ENCODE results near the gene TMBIM4.
A peak's percentile ranks its signal among the peaks of the same experiment; 100 is the strongest.

Gene TMBIM4

DNA sequence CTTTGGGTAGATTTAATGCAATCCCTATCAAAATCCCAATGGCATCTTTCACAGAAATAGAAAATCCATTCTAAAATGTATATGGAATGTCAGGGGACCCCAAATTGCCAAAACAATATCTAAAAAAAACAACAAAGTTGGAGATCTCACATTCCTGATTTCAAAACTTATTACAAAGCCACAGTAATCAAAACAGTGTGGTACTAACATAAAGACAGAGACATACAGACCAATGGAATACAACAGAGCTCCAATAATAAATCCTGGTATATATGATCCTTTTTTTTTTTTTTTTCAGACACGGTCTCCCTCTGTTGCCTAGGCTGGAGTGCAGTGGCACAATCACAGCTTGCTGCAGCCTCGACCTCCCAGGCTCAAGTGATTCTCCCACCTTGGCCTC lies 4.7 kb downstream of the TMBIM4 start:
- DNase-seq (ENCODE audit: insufficient read length, low spot score) = no peak
- no peak for FAIRE-seq
- TF ChIP-seq POLR2A (IDR thresholded peaks at IDR 0.05; ENCODE audit: low read depth, low read length) = no peak

DNA sequence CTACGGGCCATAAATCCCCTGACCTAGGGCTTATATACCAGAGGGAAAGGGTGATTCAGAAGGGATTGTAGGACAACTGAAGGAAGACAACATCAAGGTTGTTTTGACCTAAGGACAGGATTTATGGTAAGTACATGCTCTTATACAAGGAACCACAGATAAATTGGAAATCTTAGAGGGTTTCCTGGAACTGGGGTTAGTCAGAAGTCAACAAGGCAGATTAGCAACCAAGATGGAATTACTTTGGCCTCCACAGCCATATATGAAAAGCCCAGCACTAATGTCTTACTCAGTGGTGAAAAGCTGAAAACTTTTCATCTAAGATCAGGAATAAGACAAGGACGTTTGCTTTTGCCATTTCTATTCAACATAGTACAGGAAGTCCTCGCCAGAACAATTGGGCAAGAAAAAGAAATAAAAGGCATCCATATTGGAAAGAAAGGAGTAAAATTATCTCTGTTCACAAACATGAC lies 5.4 kb downstream of the TMBIM4 start:
- DNase-seq (ENCODE audit: insufficient read length, low spot score) (no peak), FAIRE-seq (no peak)
- TF ChIP-seq POLR2A (IDR thresholded peaks at IDR 0.05; ENCODE audit: low read depth, low read length) = no peak

DNA sequence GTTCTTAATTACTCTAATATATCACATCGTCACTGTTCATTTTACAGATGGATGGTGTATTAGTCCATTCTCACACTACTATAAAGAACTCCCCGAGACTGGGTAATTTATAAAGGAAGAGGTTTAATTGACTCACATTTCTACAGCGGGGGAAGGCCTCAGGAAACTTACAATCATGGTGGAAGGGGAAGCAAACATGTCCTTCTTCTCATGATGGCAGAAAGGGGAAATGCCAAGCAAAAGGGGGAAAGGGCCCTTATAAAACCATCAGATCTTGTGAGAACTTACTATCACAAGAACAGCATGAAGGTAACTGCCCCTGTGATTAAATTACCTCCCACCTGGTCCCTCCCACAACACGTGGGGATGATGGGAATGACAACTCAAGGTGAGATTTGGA lies 6.5 kb downstream of the TMBIM4 start:
- DNase-seq (ENCODE audit: insufficient read length, low spot score) (no peak), FAIRE-seq (no peak)
- TF ChIP-seq POLR2A (IDR thresholded peaks at IDR 0.05; ENCODE audit: low read depth, low read length) = no peak

DNA sequence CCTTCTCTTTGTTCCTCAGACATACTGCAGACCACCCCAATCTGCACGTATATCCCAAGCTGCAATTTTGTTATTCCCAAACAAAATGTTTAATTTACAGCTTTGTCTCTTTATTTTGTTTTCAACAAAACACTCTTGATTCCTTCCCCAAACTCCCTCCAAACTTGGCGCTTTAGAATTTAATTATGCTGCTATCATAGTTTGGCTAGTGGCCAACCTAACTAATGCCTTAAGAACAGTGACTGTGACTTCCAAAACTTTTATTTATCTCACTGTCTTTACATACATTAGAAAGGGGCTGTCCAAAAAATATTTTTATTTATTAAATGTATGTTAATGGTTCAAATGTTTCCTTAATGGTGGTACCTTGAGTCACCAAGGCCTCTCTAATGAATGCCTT lies 7.1 kb downstream of the TMBIM4 start:
- FAIRE-seq = no peak

DNA sequence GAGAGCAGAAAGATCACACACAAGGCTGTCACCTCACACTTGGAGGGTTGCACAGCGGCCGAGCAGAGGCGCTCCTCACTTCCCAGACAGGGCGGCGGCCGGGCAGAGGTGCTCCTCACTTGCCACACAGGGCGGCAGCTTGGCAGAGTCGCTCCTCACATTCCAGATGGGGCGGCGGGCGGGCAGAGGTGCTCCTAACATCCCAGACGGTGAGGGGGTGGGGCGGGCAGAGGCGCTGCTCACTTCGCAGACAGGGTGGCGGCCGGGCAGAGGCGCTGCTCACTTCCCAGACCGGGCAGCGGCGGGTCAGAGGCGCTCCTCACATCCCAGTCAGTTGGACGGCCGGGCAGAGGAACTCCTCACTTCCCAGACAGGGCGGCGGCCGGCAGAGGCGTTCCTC lies 9.1 kb downstream of the TMBIM4 start:
- TF ChIP-seq POLR2A (IDR thresholded peaks at IDR 0.05; ENCODE audit: low read depth, low read length) = no peak
- DNase-seq (ENCODE audit: insufficient read length, low spot score) = no peak
- no peak for FAIRE-seq

More for the DNA sequence above, 7.1 kb downstream of the TMBIM4 start:
- no peak for DNase-seq (ENCODE audit: insufficient read length, low spot score)
- no peak for TF ChIP-seq POLR2A (IDR thresholded peaks at IDR 0.05; ENCODE audit: low read depth, low read length)

DNA sequence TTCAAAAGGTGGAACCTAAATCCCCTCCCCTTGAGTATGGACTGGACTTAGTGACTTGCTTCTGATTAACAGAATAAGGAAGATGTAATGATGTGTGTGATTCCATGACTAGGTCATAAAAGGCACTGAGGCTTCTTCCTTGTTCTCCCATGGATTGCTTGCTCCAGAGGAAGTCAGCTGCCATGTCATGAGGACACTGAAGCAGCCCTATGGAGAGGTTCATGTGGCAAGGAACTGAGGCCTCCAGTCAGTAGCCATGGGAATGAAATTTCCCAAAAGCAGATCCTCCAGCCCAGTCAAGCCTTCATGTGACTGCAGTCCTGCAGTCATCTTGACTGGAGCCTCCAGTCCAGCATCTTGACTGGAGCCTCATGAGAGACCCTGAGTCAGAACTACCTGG lies 10.7 kb downstream of the TMBIM4 start:
- no peak for FAIRE-seq
- DNase-seq (ENCODE audit: insufficient read length, low spot score) = no peak
- no peak for TF ChIP-seq POLR2A (IDR thresholded peaks at IDR 0.05; ENCODE audit: low read depth, low read length)

DNA sequence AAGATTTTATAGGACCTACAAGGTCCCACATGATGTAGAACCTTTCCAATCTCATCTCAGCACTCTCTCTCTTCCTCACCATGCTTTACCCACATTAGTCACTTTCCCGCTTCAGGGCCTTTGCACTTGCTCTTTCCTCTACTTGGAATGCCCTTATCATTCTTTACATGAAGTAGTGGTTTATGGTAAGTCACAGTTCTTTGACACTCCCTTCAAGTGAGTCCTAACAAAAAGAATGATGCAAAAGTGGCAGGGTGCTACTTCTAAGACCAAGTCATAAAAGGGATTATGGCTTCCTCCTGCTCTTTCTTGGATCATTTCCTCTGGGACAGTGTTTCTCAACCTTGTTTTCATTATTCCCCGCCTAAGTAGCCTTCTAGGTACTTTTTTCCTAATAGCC lies 13.1 kb downstream of the TMBIM4 start:
- TF ChIP-seq POLR2A (IDR thresholded peaks at IDR 0.05; ENCODE audit: low read depth, low read length) = no peak
- FAIRE-seq (no peak), DNase-seq (ENCODE audit: insufficient read length, low spot score) (no peak)

DNA sequence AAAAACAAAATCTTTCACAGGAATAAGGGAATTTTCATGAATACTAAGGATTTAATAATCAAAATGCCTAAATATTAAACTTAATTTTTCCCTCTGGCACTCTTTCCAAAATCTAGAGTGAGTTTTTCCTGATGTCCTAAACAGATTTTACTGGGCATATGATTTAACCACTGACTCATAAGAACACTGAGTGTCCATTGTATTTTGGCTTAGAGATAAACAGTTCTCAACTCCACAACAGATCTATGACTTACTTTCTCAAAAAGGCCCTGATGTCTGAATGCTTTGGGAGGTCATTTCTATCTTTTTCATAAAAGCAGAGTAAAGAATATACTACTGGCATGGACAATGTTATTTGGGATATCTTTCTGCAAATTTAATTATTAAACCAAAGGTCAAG lies 15.0 kb downstream of the TMBIM4 start:
- TF ChIP-seq POLR2A (IDR thresholded peaks at IDR 0.05; ENCODE audit: low read depth, low read length) = no peak
- peak; percentile 67 for FAIRE-seq
- no peak for DNase-seq (ENCODE audit: insufficient read length, low spot score)

DNA sequence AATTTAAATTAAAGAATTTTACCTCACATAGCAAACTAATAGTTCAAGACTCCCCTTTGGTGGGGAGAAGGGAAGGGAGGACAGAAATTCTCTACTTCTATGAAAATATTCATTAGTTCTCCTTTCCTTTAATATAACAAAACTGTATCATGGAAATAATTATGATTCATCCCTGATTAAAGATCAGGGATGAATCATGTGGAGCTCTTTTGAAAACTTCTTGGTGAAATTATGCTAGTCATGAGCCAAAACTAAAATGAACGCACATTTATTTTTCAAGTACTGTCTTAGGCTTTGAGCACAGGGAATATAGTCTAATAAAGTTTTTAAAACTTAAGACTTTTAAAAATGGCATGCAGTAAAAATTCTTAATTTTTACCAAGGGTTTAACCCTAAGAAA lies 17.1 kb downstream of the TMBIM4 start:
- DNase-seq (ENCODE audit: insufficient read length, low spot score) = no peak
- TF ChIP-seq POLR2A (IDR thresholded peaks at IDR 0.05; ENCODE audit: low read depth, low read length) = no peak
- FAIRE-seq = no peak

DNA sequence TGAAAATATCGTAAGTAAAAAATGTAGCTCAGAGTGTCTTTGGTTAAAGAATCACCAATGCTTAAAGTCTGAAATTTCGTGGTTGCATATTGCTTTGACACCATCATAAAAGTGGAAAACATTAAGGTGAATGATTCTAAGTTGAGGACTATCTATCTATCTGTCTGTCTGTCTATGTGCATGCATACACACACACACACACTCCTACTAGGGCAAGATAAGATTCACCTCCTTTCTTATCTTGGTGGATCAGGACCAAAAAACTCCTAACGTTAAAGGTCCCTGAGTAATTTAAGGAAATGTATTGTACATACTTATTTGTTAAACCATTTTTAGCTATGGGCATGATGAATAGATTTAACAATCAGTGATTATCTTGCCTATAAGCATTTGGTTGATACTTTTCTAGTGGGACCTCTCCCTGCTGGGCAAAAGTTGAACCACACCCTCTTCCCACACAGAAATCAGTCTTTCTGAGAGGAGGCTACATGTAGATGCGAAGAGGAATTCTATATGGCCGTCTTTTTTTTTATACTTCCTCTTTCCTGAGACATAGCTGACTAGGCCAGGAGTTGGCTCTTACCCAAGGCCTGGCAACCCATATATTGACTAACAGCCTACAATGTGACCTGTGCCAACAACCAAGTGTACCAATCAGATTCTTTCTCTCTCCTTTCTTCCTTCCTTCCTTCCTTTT lies 19.9 kb downstream of the TMBIM4 start:
- no peak for DNase-seq (ENCODE audit: insufficient read length, low spot score)
- no peak for TF ChIP-seq POLR2A (IDR thresholded peaks at IDR 0.05; ENCODE audit: low read depth, low read length)
- FAIRE-seq = peak; percentile 36

DNA sequence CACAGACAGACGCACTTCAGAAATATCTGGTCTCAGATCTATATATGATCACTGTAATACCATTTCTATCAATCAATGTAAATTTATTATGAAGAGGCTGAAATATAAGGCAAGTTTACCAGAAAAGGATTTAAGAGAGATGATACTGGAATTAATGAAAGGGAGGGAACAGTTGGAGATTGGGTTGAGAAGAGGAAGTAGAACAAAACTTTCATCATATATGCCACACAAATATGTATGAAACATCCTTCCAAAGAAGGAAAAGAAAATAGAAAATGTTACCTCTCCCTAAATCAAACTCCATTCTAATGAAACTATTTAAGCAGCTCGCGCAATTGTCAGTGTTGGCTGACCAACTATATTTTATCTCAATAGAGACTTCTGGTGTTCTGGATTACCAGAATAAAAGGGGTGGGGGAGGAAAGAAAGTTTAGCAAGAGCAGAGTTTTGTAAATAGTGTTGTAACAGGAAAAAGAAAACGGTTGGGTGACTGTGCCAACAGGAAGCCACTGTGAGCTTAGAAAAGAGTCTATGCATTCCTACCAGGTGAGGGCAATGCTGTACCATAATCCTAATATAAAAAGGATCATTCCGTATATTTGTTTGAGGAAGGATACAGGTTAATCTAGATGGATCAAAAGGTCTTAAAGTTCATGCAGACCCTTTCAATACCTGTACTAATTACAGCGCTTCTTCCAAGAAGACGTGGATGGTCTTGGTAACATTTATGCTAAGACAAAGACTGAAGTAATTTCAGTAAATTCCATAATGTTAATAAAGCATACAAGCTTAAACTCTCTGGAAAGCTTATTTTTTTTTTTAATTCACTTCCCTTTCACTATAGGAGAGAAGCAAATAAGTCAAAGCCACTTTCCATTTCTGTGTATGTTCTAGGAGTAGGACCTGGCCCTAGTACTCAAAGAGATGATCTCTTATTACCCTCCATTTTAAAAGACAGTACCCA lies 24.7 kb downstream of the TMBIM4 start:
- DNase-seq (ENCODE audit: insufficient read length, low spot score) = no peak
- FAIRE-seq = peak; percentile 97

DNA sequence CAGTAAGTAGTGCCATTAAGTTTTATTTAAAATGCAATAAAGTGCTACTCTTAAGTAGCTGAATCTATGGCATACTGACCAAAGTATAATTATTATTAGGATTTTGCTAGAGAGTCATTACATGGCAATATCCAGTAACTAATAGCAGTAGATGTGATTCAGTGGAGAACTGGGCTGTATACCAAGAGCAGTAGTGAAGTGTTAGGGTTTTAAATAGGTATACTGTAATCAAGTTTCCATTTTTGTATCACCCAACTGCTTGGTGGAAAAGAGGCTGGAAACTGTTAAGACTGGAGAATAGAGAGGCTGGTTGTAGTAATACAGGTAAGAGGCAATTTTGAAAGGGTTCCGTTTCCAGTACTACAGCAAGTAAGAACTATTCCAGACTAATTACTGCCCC lies 25.9 kb downstream of the TMBIM4 start:
- FAIRE-seq (no peak), DNase-seq (ENCODE audit: insufficient read length, low spot score) (no peak)
- TF ChIP-seq POLR2A (IDR thresholded peaks at IDR 0.05; ENCODE audit: low read depth, low read length) = no peak

More for the DNA sequence above, 24.7 kb downstream of the TMBIM4 start:
- no peak for TF ChIP-seq POLR2A (IDR thresholded peaks at IDR 0.05; ENCODE audit: low read depth, low read length)

DNA sequence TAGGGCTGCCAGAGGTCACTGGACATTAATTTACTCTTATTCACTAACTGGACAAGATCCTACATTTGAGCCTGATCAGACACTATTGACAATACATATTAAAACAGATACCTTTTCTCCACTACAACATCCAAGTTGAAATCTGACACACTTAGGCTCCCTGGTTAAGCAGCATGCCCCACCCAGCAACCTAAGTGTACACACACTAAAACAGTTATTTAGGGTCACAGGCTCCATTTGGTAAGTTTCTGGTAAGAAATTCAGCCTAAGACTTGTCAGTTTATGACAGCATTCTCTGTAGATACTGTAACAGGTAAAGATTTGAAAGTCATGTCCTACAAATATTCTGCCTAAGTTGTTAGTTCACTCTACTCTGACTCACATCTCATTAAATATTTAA lies 27.0 kb downstream of the TMBIM4 start:
- no peak for TF ChIP-seq POLR2A (IDR thresholded peaks at IDR 0.05; ENCODE audit: low read depth, low read length)
- no peak for FAIRE-seq
- no peak for DNase-seq (ENCODE audit: insufficient read length, low spot score)

DNA sequence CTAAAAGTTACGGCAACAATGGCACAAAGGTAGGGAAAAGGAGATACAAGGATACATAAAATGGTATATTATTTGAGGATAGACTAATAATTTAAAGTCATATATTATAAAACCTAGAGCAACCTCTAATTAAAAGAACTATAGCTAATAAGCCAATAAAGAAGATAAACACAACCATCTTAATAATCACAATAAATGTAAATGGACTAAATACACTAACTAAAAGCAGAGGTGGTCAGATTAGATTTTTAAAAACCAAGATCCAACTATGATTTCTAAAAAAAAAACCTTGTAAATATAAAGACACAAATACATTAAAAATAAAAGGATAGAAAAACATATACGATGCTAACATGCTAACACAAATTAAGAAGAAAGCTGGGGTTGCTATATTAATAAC lies 28.5 kb downstream of the TMBIM4 start:
- DNase-seq (ENCODE audit: insufficient read length, low spot score) (no peak), FAIRE-seq (no peak)
- no peak for TF ChIP-seq POLR2A (IDR thresholded peaks at IDR 0.05; ENCODE audit: low read depth, low read length)

DNA sequence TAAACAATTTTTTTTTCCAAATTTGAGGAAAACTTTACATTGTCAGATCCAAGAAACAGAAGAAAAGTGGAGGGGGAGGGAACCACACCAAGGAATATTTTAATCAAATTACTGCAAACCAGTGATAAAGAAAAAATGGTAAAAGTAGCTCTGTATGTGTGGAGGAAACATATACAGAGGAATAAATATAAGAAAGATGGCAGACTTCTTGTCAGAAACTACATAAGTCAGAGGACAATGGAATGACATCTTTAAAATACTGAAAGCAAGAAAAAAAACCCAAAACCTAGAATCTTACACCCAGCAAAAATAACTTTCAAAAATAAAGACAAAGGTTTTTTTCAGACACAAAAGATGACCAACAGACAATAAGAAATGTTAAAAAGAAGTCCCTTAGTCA lies 29.1 kb downstream of the TMBIM4 start:
- no peak for TF ChIP-seq POLR2A (IDR thresholded peaks at IDR 0.05; ENCODE audit: low read depth, low read length)
- no peak for FAIRE-seq
- DNase-seq (ENCODE audit: insufficient read length, low spot score) = no peak
